Endothelial cell of umbilical vein (primary cell): ENCODE measurements around the gene FIZ1.

Experiments
- EZH2 ChIP-seq: IDR thresholded peaks from 2 replicates; pipeline ENCODE4 v1.6.1; 2012; ENCODE audit warnings: borderline replicate concordance, low read depth, mild to moderate bottlenecking, moderate library complexity, low read length, inconsistent platforms; ENCODE audit not compliant: severe bottlenecking
- FOS ChIP-seq: IDR thresholded peaks from 2 replicates; pipeline ENCODE4 v1.6.1; 2011; ENCODE audit warnings: mild to moderate bottlenecking, low read length, moderate library complexity, borderline replicate concordance; ENCODE audit not compliant: insufficient read depth
- JUN ChIP-seq: IDR thresholded peaks from 2 replicates; pipeline ENCODE4 v1.6.1; 2011; ENCODE audit warnings: borderline replicate concordance, low read depth; ENCODE audit not compliant: insufficient read length, insufficient read depth
- MYC ChIP-seq: IDR thresholded peaks from one replicate; pipeline ENCODE4 v1.6.1; 2011; ENCODE audit warnings: mild to moderate bottlenecking, low read depth, low read length
- POLR2A ChIP-seq: IDR thresholded peaks from 2 replicates; pipeline ENCODE4 v1.6.1; 2012; ENCODE audit warnings: low read depth, mild to moderate bottlenecking, control low read depth, low read length
- POLR2AphosphoS5 ChIP-seq: IDR thresholded peaks from 2 replicates; pipeline ENCODE4 v1.6.1; 2012; ENCODE audit warnings: low read depth, mild to moderate bottlenecking, control low read depth, low read length, moderate library complexity; ENCODE audit not compliant: insufficient read depth
- TF ChIP-seq, protein P1 (sequence below), 2 donors: IDR thresholded peaks; 1 replicate in 1 of 2; 2 replicates in 1 of 2; pipeline ENCODE4 v1.5.1; 2011; ENCODE audit warnings: low read length in 2 of 2, mild to moderate bottlenecking in 2 of 2, moderate library complexity in 2 of 2, control low read depth in 1 of 2, inconsistent platforms in 1 of 2, low read depth in 1 of 2; ENCODE audit not compliant: insufficient read depth in 1 of 2; ENCODE audit errors: extremely low read depth in 1 of 2
- TF ChIP-seq, protein P2 (sequence below): IDR thresholded peaks from 2 replicates; pipeline ENCODE4 v1.6.1; 2011; ENCODE audit not compliant: insufficient read depth, insufficient read length

DNA sequence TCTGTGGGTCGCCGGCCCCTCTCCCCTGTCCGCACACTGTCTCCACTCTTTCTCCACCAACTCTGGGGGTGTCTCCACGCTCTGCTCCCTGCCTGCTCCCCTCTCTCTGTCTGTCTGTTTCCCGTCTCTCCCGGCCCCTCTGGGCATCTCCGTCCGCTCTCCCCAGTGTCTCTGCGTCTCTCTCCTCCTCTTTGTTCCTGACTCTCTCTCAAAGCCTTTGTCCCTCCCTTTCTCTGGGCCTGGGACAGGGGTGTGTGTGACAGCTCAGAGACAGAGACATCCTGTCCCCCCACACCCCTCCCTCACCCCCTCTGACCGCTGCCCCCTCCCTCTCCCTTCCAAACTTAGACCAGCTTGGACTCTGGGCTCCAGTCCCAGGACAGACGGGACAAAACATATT, 53.3 kb downstream of the FIZ1 start:
- TF ChIP-seq, protein P1, sequence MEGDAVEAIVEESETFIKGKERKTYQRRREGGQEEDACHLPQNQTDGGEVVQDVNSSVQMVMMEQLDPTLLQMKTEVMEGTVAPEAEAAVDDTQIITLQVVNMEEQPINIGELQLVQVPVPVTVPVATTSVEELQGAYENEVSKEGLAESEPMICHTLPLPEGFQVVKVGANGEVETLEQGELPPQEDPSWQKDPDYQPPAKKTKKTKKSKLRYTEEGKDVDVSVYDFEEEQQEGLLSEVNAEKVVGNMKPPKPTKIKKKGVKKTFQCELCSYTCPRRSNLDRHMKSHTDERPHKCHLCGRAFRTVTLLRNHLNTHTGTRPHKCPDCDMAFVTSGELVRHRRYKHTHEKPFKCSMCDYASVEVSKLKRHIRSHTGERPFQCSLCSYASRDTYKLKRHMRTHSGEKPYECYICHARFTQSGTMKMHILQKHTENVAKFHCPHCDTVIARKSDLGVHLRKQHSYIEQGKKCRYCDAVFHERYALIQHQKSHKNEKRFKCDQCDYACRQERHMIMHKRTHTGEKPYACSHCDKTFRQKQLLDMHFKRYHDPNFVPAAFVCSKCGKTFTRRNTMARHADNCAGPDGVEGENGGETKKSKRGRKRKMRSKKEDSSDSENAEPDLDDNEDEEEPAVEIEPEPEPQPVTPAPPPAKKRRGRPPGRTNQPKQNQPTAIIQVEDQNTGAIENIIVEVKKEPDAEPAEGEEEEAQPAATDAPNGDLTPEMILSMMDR (IDR thresholded peaks at IDR 0.05; ENCODE audit: extremely low read depth in 1 of 2, insufficient read depth in 1 of 2, low read depth in 1 of 2, low read length in 2 of 2): no peak
- TF ChIP-seq POLR2A (no peak), FOS (no peak), MYC (no peak), POLR2AphosphoS5 (no peak), EZH2 (no peak), JUN (no peak)
- TF ChIP-seq, protein P2, sequence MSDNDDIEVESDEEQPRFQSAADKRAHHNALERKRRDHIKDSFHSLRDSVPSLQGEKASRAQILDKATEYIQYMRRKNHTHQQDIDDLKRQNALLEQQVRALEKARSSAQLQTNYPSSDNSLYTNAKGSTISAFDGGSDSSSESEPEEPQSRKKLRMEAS: no peak
